ENCODE measurements around the gene PLVAP.
A peak's percentile ranks its signal among the peaks of the same experiment; 100 is the strongest.

The PLVAP gene

GRCh38 chr19:17376935-17377600 is at the start of gene PLVAP:
PLVAP (minus strand) TSS chr19:17377342; CDS start chr19:17377288, 54 bp downstream.
- DNase-seq, result no peak

- DNase-seq, result no peak
Measured at GRCh38 chr19:17424743-17425365, 47.7 kb upstream of the PLVAP start.

GRCh38 chr19:17423429-17424208 is 46.5 kb upstream of the PLVAP start:
- DNase-seq, result no peak

GRCh38 chr19:17421942-17422341 is 44.8 kb upstream of the PLVAP start:
- DNase-seq, result no peak

GRCh38 chr19:17420475-17420924 is 43.4 kb upstream of the PLVAP start:
- DNase-seq, result no peak

GRCh38 chr19:17419621-17420474 is 42.7 kb upstream of the PLVAP start, which contains the start of gene MVB12A:
MVB12A (plus strand) TSS chr19:17420047; CDS start chr19:17420136, 89 bp downstream.
- peak; percentile 92 for DNase-seq

GRCh38 chr19:17419154-17419620 is 42.0 kb upstream of the PLVAP start:
- DNase-seq, result no peak

GRCh38 chr19:17418710-17419109 is 41.6 kb upstream of the PLVAP start:
- no peak for DNase-seq

GRCh38 chr19:17415121-17415520 is 38.0 kb upstream of the PLVAP start:
- DNase-seq, result no peak

GRCh38 chr19:17414097-17414496 is 37.0 kb upstream of the PLVAP start:
- DNase-seq, result no peak

- no peak for DNase-seq
Measured at GRCh38 chr19:17411801-17412200, 34.7 kb upstream of the PLVAP start.

- no peak for DNase-seq
Measured at GRCh38 chr19:17409990-17410389, 32.8 kb upstream of the PLVAP start.

- no peak for DNase-seq
Measured at GRCh38 chr19:17406887-17407196, 29.7 kb upstream of the PLVAP start.

GRCh38 chr19:17406046-17406886 is 29.1 kb upstream of the PLVAP start:
- DNase-seq, result no peak

- no peak for DNase-seq
Measured at GRCh38 chr19:17405250-17406045, 28.3 kb upstream of the PLVAP start, which contains the start of gene BST2. BST2 (minus strand) TSS chr19:17405630; CDS start chr19:17405575, 55 bp downstream.

GRCh38 chr19:17404621-17405249 is 27.6 kb upstream of the PLVAP start:
- DNase-seq, result no peak

- no peak for DNase-seq
Measured at GRCh38 chr19:17404015-17404414, 26.9 kb upstream of the PLVAP start.

- DNase-seq, result no peak
Measured at GRCh38 chr19:17402982-17403855, 26.1 kb upstream of the PLVAP start.

GRCh38 chr19:17401628-17402027 is 24.5 kb upstream of the PLVAP start:
- no peak for DNase-seq

All from NCI-H1417 treated with DMSO at 0.1 percent for 48 hours (cell line).